RKO (cell line): ENCODE data around the gene HEXD.
A peak's percentile ranks its signal among the peaks of the same experiment; 100 is the strongest.
"Not testable (repeated sequence)": the region's sequence is repeated elsewhere in the genome, so short reads cannot be mapped to it uniquely, and the experiment has no call there.

Experiments used
- DNase-seq: peaks from one replicate; pipeline ENCODE4 v3.0.0-alpha.2; 2016; ENCODE audit warnings: low spot score

The HEXD gene

DNA sequence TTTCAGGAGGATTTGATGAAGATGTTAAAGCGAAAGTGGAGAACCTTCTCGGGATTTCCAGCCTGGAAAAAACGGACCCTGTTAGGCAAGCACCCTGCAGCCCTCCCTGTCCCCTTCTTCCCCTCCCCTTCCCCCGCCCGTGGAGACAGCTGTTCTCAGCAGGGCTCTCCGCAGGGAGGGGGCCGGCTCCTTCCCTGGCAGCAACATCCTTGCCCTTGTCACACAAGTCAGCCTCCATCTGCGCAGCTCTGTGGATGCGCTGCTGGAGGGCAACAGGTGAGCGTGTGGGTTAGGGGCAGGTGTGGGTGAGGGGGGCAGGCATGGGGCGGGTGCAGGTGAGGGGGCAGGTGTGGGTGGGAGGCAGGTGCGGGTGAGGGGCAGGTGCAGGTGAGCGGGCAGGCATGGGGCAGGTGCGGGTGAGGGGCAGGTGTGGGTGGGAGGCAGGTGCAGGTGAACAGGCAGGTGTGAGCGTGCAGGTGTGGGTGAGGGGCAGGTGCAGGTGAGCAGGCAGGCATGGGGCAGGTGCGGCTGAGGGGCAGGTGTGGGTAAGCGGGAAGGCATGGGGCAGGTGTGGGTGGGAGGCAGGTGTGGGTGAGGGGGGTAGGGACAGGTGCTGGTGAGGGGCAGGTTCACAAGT, 23.0 kb downstream of the HEXD start:
- DNase-seq = no peak

- no peak for DNase-seq
Observed at GRCh38 chr17:82441691-82442487, 23.7 kb downstream of the HEXD start.

DNA sequence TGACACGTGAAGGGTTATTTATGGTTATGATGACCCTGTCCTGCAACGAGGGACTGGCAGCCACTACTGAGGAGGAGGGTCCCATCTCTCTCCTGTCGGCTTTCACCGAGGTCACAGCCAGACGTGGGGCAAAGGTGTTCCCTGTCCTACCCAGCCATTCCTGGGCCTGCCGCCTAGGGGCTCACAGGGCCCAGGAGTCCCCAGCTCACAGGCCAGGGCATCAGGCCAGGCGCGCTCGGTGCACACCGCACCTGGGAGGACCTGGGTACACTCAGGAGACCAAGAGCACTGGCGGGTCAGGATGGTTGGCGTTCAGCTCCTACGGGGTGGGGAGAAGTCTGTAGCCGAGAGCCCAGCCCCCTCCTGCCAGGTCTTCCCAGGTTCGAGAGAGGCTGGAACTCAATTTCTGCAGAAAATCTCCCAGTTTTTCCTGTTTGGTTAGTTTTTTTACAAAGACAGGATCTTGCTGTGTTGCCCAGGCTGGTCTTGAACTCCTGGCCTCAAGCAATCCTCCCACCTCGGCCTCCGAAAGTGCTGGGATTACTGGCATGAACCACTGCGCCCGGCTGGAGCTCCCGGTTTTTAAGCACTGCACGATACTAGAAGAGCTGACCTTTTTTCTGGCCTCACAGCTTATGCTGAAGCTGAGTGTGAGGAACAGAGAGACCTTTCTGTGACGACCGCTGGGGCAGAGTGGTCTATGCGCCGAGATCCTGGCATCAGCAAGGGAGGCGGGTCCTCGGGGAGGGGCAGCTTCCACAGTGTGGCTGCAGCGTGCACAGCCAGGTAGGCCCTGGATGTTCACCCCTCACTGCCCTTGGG, 24.7 kb downstream of the HEXD start:
- no peak for DNase-seq

DNA sequence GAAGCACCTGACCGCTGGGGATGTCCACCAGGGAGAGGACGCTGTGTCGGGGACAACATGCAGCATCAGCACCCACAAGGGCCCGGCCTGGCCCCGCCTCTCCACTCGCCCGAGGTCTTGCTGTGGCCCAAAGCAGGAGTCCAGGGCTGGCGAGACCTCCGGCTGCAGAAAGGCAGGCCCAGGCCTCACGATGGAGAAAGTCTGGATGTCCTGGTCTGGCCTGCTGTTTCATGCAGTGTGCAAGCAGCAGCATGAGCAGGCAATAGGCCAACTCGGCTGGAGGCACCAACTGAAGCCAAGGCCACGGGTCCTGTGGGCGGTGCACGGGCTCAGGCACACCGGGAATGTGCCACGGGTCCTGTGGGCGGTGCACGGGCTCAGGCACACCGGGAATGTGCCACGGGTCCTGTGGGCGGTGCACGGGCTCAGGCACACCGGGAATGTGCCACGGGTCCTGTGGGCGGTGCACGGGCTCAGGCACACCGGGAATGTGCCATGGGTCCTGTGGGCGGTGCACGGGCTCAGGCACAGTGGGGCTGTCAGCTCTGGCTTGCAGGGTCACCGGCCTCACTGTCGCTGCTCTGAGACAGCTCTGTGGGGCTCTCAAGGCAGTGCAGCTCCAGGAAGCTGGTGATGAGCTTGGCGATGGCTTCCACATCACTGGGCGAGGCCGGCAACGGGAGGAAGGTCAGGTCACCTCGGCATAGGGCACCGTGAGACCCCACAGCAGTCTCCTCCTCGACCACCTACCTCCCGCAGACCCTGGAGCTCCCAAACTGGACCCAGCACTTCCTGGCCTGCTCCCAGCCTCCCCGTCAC, 25.5 kb downstream of the HEXD start:
- no peak for DNase-seq

- no peak for DNase-seq
Observed at GRCh38 chr17:82444284-82444893, 26.2 kb downstream of the HEXD start.

GRCh38 chr17:82444941-82445521, 26.9 kb downstream of the HEXD start:
- no peak for DNase-seq

GRCh38 chr17:82445542-82445941, 27.4 kb downstream of the HEXD start:
- no peak for DNase-seq

- DNase-seq = no peak
Observed at GRCh38 chr17:82446124-82446523, 28.0 kb downstream of the HEXD start.

DNA sequence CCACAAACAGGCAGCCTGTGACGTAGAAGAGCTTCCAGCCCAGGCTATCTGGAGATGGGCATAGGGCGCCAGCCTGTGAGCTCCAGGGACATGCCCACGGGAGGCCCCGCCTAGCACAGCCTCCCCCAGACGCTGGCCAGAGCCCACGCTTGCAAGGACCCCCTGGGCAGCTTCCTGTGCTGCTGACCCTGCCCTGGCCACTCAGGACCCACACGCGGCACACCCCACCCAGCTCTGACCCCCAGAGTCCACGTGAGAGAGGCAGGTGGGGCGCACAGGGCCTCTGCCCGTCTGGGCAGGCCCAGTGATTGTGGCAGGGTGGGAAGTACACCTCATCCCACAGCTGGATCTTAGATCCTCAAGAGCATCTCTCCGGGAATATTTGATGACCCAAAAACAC, 28.5 kb downstream of the HEXD start:
- no peak for DNase-seq

- no peak for DNase-seq
Observed at GRCh38 chr17:82447876-82448275, 29.7 kb downstream of the HEXD start.

GRCh38 chr17:82449131-82449882, 31.2 kb downstream of the HEXD start:
- no peak for DNase-seq

GRCh38 chr17:82449883-82450356, 31.8 kb downstream of the HEXD start:
- peak; percentile 25 for DNase-seq

DNA sequence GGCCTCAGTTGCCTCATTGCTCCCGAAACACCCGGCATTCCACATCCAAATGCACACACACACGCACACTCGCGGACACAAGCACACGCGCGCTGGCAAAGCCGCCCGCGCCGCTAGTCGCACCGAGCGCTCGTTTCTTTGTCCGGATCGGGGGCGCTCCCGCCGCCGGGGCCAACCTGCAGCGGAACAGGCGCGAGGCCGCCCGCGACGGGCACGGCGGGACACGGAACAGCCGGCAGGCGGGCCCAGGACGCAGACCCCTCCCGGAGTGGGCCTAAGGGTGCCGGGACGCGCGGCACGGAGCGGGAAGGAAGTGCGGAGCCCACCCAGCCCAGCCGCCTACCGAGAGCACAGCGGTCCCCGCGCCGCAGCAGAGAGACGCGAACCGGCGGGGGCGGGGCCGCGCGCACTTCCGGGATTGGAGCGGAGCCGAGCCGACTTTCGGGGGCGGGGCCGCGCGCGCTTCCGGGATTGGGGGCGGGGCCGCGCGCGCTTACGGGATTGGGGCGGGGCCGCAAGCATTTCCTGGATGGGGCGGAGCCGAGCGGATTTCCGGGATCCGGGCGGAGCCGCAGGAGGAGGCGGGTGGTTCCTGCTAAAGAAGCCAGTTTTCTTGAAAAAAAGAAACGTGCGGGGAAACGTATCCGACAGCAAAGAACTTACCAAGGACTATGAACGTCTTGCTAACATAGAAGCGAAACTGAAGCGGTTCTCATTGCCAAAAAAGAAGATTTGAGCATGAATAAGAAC, 32.4 kb downstream of the HEXD start, which contains the start of gene CYBC1:
Gene CYBC1, minus strand, starts transcription at position 396 of the 750 bp plus-strand sequence. CDS start 1,498 bp downstream, outside the sequence.
- DNase-seq = peak; percentile 91

GRCh38 chr17:82452162-82452561, 34.0 kb downstream of the HEXD start:
- no peak for DNase-seq

GRCh38 chr17:82453151-82453550, 35.0 kb downstream of the HEXD start:
- not testable (repeated sequence) for DNase-seq

GRCh38 chr17:82453706-82454105, 35.6 kb downstream of the HEXD start:
- not testable (repeated sequence) for DNase-seq

DNA sequence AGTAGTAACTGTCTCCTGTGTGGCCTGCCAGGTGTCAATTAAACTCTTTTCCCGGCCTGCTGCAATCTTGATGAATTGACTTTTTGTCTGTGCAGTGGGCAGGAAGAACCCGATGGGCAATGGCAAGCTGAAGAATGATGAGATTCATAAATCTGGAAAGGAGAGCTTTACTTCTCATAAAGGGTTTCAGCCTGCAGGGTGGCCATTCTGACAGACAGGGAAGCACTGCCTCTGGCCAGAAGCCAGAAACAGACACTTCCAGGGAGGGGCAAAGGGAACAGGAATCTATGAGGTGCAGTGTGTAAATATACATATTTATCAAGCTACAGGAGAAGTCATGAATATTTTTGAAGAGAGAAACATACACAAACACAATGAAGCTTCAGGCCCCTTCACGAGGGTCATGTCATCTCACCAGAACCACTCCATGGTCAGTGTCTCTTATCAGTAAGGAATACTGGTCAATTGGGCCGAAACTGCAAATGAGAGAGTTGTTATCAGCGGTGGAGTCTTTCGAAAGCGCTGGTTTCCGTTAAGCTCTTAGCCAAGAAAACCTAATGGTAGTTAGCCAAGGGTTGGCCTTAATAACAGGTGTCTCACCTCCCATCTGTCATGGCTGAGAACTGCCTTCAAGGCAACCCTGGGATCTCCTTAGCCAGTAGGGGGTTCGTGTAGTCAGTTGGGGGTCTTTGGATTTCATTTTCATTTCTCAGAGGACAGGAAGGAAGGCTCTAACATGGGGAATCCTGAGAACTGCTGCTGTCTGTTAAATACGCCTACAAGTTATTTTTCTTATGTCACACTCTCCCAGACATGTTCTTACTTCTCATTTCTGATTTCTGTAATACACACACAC, 39.2 kb downstream of the HEXD start:
- no peak for DNase-seq

GRCh38 chr17:82457929-82458178, 39.7 kb downstream of the HEXD start:
- DNase-seq = no peak
